K562 (cell line): Measurements from ENCODE around the gene GCH1. TPM values are rescaled to one million over a fixed set of nuclear protein-coding genes. Genes with fewer than 3 reads are reported as not detected.

Source experiments
- ATAC-seq: fragments of 200-7000 bp; cut with Tn5 transposase; 3 replicates; pipeline ENCODE4 v1.9.1; 2020; ENCODE audit warnings: moderate library complexity
- BruUV-seq: library from RNA; stranded (reverse); fragments of 400-500 nt; replicated peaks from 2 replicates; lab custom pipeline; 2021; lab: Mats Ljungman, UMichigan
- CTCF ChIA-PET: fragments of 300-600 bp; formaldehyde crosslinking; extraction: SDS; loops from one replicate; lab custom pipeline; 2021; ENCODE audit warnings: low intra/inter-chr PET ratio; lab: Yijun Ruan, JAX
- POLR2A ChIA-PET: fragments of 300-600, 350-650 bp; sonication (Branson Sonifier 250); formaldehyde crosslinking; extraction: SDS; loops from one replicate; lab custom pipeline; 2021; ENCODE audit warnings: antibody characterized with exemption, inconsistent platforms; lab: Yijun Ruan, JAX
- DNase-seq, 4 experiments: peaks; one replicate each; pipeline versions ENCODE4 v3.0.0 to v3.0.0-alpha.2; 2011 to 2018; ENCODE audit warnings: low spot score in 3 of 4, mixed read lengths in 3 of 4; ENCODE audit errors: extremely low read depth in 1 of 4
- FAIRE-seq: peaks from 2 replicates; lab custom pipeline; 2011; peaks lifted over from hg19 to GRCh38; lab: Jason Lieb, UNC
- H2AFZ ChIP-seq: 2 replicates; pipeline ENCODE4 v1.6.0; 2011; ENCODE audit warnings: low read depth, low read length, control low read depth, inconsistent platforms
- H3K27ac ChIP-seq: fragments of 200-600 bp; 3 replicates; pipeline ENCODE4 v1.8.0; 2011; ENCODE audit warnings: low read depth, mild to moderate bottlenecking, control low read depth, inconsistent platforms, low read length, moderate library complexity, mixed read lengths; ENCODE audit errors: extremely low read depth
- H3K27me3 ChIP-seq, 2 experiments: fragments of 300-600 bp in 1 of 2; 2 replicates in 1 of 2; 3 replicates in 1 of 2; pipeline versions ENCODE4 v1.6.0 to v1.8.0; 2011; ENCODE audit warnings: inconsistent platforms in 2 of 2, low read length in 2 of 2, mild to moderate bottlenecking in 1 of 2, mixed read lengths in 1 of 2, moderate library complexity in 1 of 2; ENCODE audit not compliant: control insufficient read depth in 2 of 2, insufficient read depth in 2 of 2
- H3K36me3 ChIP-seq: fragments of 300-600 bp; 3 replicates; pipeline ENCODE4 v1.8.0; 2011; ENCODE audit warnings: mild to moderate bottlenecking, low read length, inconsistent platforms; ENCODE audit not compliant: control insufficient read depth, insufficient read depth
- H3K4me1 ChIP-seq, 2 experiments: fragments of 200-600 bp in 1 of 2; replicated peaks in 1 of 2; 2 replicates in 1 of 2; 3 replicates in 1 of 2; pipeline versions ENCODE4 v1.5.1 to v1.8.0; 2011; ENCODE audit warnings: inconsistent platforms in 2 of 2, low read length in 2 of 2, mild to moderate bottlenecking in 1 of 2, mixed read lengths in 1 of 2, moderate library complexity in 1 of 2; ENCODE audit not compliant: control insufficient read depth in 2 of 2, insufficient read depth in 2 of 2
- H3K4me2 ChIP-seq: 2 replicates; pipeline ENCODE4 v1.6.1; 2011; ENCODE audit warnings: low read length, control low read depth, inconsistent platforms, mixed read lengths; ENCODE audit not compliant: insufficient read depth
- H3K4me3 ChIP-seq: fragments of 200-600 bp; sonication (generic), shearing (Covaris generic); 2 replicates; pipeline ENCODE4 v1.5.1; 2016; ENCODE audit warnings: control low read depth, inconsistent platforms
- H3K79me2 ChIP-seq: fragments of 200-600 bp; 3 replicates; pipeline ENCODE4 v1.8.0; 2011; ENCODE audit warnings: low read length, inconsistent platforms; ENCODE audit not compliant: control insufficient read depth, insufficient read depth
- H3K9ac ChIP-seq, 2 experiments: 2 replicates each; pipeline versions ENCODE4 v1.6.0 to v1.6.1; 2011; ENCODE audit warnings: low read depth in 2 of 2, low read length in 2 of 2, control low read depth in 1 of 2, inconsistent platforms in 1 of 2, mild to moderate bottlenecking in 1 of 2, mixed read lengths in 1 of 2; ENCODE audit not compliant: insufficient read depth in 1 of 2
- H3K9me1 ChIP-seq: one replicate; pipeline ENCODE4 v1.6.0; 2011; ENCODE audit warnings: inconsistent platforms, mild to moderate bottlenecking, low read length, moderate library complexity; ENCODE audit not compliant: control insufficient read depth, insufficient read depth
- H3K9me3 ChIP-seq: replicated peaks from 2 replicates; pipeline ENCODE4 v1.5.1; 2011; ENCODE audit warnings: low read depth, low read length, inconsistent platforms; ENCODE audit not compliant: control insufficient read depth, insufficient read depth
- H4K20me1 ChIP-seq: replicated peaks from 2 replicates; pipeline ENCODE4 v1.6.1; 2011; ENCODE audit warnings: low read length, inconsistent platforms, mixed read lengths; ENCODE audit not compliant: control insufficient read depth, insufficient read depth
- FOSL1 ChIP-seq: fragments of 200-800 bp; sonication (Bioruptor generic); conservative IDR thresholded peaks from 2 replicates; pipeline ENCODE4 v1.6.1; 2016; ENCODE audit warnings: missing genetic modification characterization, missing compliant biosample characterization
- ILK ChIP-seq: fragments of 450-650 bp; IDR thresholded peaks from 2 replicates; pipeline ENCODE4 v1.6.1; 2016; ENCODE audit warnings: missing genetic modification characterization, low read depth, mild to moderate bottlenecking, missing compliant biosample characterization, moderate library complexity, borderline replicate concordance
- JUND ChIP-seq, 2 experiments: IDR thresholded peaks; 2 replicates in 1 of 2; 3 replicates in 1 of 2; pipeline ENCODE4 v1.6.1; 2011; ENCODE audit warnings: borderline replicate concordance in 2 of 2, low read depth in 2 of 2, low read length in 2 of 2, improper control_type of control experiment in 1 of 2, missing biosample characterization in 1 of 2, missing genetic modification characterization in 1 of 2, missing genetic modification reagents in 1 of 2
- RAD21 ChIP-seq, 2 experiments: fragments of 250-450 bp in 1 of 2; fragments of 450-650 bp in 1 of 2; sonication (Bioruptor Pico) in 1 of 2; formaldehyde crosslinking in 1 of 2; IDR thresholded peaks in 1 of 2; conservative IDR thresholded peaks in 1 of 2; 2 replicates each; pipeline versions ENCODE4 v1.4.0 to v1.8.0; 2020 to 2022; ENCODE audit warnings: mild to moderate bottlenecking in 2 of 2, moderate library complexity in 1 of 2
- SMC3 ChIP-seq: conservative IDR thresholded peaks from 2 replicates; pipeline ENCODE4 v1.6.1; 2011; ENCODE audit warnings: low read depth, low read length, improper control_type of control experiment; ENCODE audit not compliant: insufficient read depth
- ZNF586 ChIP-seq: fragments of 450-650 bp; formaldehyde crosslinking; conservative IDR thresholded peaks from 2 replicates; pipeline ENCODE4 v1.4.0; 2020; ENCODE audit warnings: mild to moderate bottlenecking, moderate library complexity
- WGBS: fragments of 100-300 bp; shearing (Covaris generic); methylation state at CpG from one replicate; pipeline ENCODE4 v1.1.6; 2016; ENCODE audit warnings: low coverage, mixed read lengths; ENCODE audit not compliant: insufficient coverage; ENCODE audit errors: missing lambda C conversion rate; 5-methylcytosine and 5-hydroxymethylcytosine counted together
- in situ Hi-C: fragments of 300-500 bp; cut with MboI; formaldehyde crosslinking; loops from 4 replicates; pipeline ENCODE4 v1.15.0; 2018; ENCODE audit warnings: inconsistent platforms, mixed read lengths
- intact Hi-C: fragments of 100-400 bp; cut with micrococcal nuclease; formaldehyde crosslinking; loops from 2 replicates; pipeline ENCODE4 v1.14.2; 2022
- polyA plus RNA-seq, 8 experiments: library from polyadenylated mRNA; depleted of rRNA in 4 of 8; stranded (reverse) in 5 of 8; unstranded in 3 of 8; fragments of >200 nt; fragmentation: Nextera tagmentation in 2 of 8; fragmentation: Illumina TruSeq in 1 of 8; extraction: Ambion mirVana in 2 of 8; extraction: Trizol in 1 of 8; gene quantifications; 2 replicates each; pipeline versions ENCODE4 v1.2.1 to v1.2.3, GENCODE V29; 2011 to 2014; ENCODE audit warnings: inconsistent platforms in 1 of 8, missing spikeins in 1 of 8
- total RNA-seq, 7 experiments: library from RNA; depleted of rRNA in 6 of 7; stranded (reverse); fragments of >200 nt in 6 of 7; fragmentation: Illumina TruSeq in 2 of 7; extraction: Trizol in 2 of 7; gene quantifications; 2 replicates each; pipeline versions ENCODE4 v1.2.1 to v1.2.3, GENCODE V29; 2011 to 2021; ENCODE audit warnings: low replicate concordance in 1 of 7
- TF ChIP-seq, protein P1 (sequence below): fragments of 250-450 bp; sonication (Bioruptor Pico); IDR thresholded peaks from 2 replicates; pipeline ENCODE4 v1.8.0; 2021; ENCODE audit warnings: moderate library complexity, mild to moderate bottlenecking, inconsistent platforms
- TF ChIP-seq, protein P2 (sequence below), 3 experiments: IDR thresholded peaks in 2 of 3; conservative IDR thresholded peaks in 1 of 3; 2 replicates each; pipeline ENCODE4 v1.5.1; 2011 to 2012; ENCODE audit warnings: low read length in 3 of 3, mild to moderate bottlenecking in 3 of 3, control low read depth in 2 of 3, improper control_type of control experiment in 1 of 3, inconsistent platforms in 1 of 3, low read depth in 1 of 3, mixed read lengths in 1 of 3, moderate library complexity in 1 of 3; ENCODE audit not compliant: insufficient read depth in 2 of 3

Gene GCH1
- total and polyA plus RNA-seq, 9 of the 15 experiments (the other 6 are each of a cell fraction or from before 2014, with no cell fraction given), result 3.9 to 13.1 (median 6.5) TPM

DNA sequence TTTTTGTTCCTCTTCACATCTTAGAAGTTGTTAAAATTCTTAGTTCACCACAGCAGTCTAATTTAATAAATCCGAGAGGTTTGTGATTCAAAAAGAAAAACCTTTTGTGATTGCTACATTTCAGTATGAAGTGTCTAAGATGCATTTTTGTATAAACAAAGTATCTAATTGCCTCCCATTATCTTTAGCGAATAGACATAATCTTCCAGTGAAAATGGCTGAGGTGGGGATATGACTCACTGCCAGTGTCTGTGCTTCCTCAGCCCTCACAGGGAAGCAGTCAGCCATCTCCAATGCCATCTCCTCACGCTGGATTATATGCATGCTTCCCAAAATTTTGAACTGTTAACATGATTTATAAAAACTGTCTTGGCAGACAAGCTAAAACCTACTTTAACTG lies 7.6 kb downstream of the GCH1 start:
- Histone ChIP-seq H3K27me3 (no peaks in the 10 kb centered on the region), H3K4me1 (no peaks in the 10 kb centered on the region), H3K9ac (no peak overlapping the region), H3K9me1 (no peaks in the 10 kb centered on the region), H3K9me3 (no peaks in the 10 kb centered on the region; the same call in 1 of the 2 replicates), H2AFZ (no peak overlapping the region), H3K4me2 (no peak overlapping the region), H3K27ac (no peak overlapping the region), H3K36me3 (no peaks in the 10 kb centered on the region), H3K79me2 (no peaks in the 10 kb centered on the region), H4K20me1 (no peaks in the 10 kb centered on the region), H3K4me3 (no peak overlapping the region)
- BruUV-seq, result no TSS peak
- in situ Hi-C loops (no loop called here), intact Hi-C loops (no loop called here)
- CTCF ChIA-PET, result no interaction called here
- no peak for ATAC-seq
- FAIRE-seq, result no peak
- TF ChIP-seq FOSL1 (peak; percentile 63), ILK (tag) (no peak), JUND (IDR thresholded peaks at IDR 0.05; ENCODE audit: borderline replicate concordance, low read depth, low read length) (peak; percentile 23; the same call in 1 of the 2 replicates), JUND (tag; IDR thresholded peaks at IDR 0.05; ENCODE audit: borderline replicate concordance, low read depth, low read length) (no peak)
- DNase-seq, result no peak
- WGBS, result 21% methylated on average over 3 of the region's 3 CpGs
- POLR2A ChIA-PET, result interaction anchor here (0.6 kb wide), 1 partner anchor 8 kb away, joined by 3 read pairs; no protein-coding TSS in a partner anchor

DNA sequence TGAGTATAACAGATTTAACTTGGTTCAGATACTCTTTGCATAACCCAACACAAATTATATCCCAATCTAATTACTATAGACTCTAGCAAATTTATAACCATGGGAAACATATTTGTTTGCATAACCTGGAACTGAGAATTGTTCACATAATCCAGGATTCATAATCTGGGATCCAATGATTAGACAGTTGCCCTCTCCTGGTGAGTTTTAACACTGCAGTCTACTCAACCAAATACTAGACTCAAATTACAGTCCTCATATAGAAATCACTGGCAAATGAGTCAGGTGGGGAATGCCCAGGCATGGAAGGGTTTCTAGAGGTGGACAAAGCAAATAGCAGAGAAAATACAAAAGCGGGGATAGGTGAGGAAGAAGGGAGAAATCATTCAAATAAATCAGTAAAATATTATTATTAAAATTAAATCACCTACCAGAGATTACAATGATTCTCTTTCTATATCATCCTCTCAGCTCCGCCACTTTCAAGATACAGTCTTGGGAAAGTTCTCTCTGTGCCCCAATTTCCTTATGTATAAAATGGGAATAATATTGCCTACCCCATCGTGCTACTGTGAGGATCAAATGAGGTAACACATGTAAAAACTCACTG lies 9.4 kb downstream of the GCH1 start:
- 31% methylated on average over 2 of the region's 3 CpGs for WGBS
- Histone ChIP-seq H4K20me1 (no peaks in the 10 kb centered on the region), H3K27me3 (no peaks in the 10 kb centered on the region), H3K9ac (no peak overlapping the region), H2AFZ (no peak overlapping the region), H3K4me3 (no peak overlapping the region), H3K79me2 (no peaks in the 10 kb centered on the region), H3K36me3 (no peaks in the 10 kb centered on the region), H3K27ac (no peak overlapping the region), H3K9me1 (no peaks in the 10 kb centered on the region), H3K4me1 (peaks cover 0 to 6% of the 10 kb centered on the region in 2 experiments; a peak in 2 of 5 replicates), H3K4me2 (no peak overlapping the region), H3K9me3 (no peaks in the 10 kb centered on the region; the same call in 1 of the 2 replicates)
- ATAC-seq (peak; percentile 72; the same call in 2 of the 3 replicates), DNase-seq (peak; percentile 22 to 39 (median 33)), FAIRE-seq (peak; percentile 70)
- in situ Hi-C loops (no loop called here), intact Hi-C loops (no loop called here)
- BruUV-seq, result no TSS peak
- CTCF ChIA-PET, result interaction anchor here (1.2 kb wide), 1 partner anchor 87 kb away, joined by 4 read pairs; no protein-coding TSS in a partner anchor
- POLR2A ChIA-PET, result interaction anchor here (0.7 kb wide), 1 partner anchor 162 kb away, joined by 3 read pairs; no protein-coding TSS in a partner anchor
- TF ChIP-seq, protein P1, sequence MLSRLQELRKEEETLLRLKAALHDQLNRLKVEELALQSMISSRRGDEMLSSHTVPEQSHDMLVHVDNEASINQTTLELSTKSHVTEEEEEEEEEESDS (CRISPR knock-in tag), result no peak
- TF ChIP-seq, protein P2, sequence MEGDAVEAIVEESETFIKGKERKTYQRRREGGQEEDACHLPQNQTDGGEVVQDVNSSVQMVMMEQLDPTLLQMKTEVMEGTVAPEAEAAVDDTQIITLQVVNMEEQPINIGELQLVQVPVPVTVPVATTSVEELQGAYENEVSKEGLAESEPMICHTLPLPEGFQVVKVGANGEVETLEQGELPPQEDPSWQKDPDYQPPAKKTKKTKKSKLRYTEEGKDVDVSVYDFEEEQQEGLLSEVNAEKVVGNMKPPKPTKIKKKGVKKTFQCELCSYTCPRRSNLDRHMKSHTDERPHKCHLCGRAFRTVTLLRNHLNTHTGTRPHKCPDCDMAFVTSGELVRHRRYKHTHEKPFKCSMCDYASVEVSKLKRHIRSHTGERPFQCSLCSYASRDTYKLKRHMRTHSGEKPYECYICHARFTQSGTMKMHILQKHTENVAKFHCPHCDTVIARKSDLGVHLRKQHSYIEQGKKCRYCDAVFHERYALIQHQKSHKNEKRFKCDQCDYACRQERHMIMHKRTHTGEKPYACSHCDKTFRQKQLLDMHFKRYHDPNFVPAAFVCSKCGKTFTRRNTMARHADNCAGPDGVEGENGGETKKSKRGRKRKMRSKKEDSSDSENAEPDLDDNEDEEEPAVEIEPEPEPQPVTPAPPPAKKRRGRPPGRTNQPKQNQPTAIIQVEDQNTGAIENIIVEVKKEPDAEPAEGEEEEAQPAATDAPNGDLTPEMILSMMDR (IDR thresholded peaks at IDR 0.05 in 2 of 3, conservative IDR thresholded peaks at IDR 0.05 in 1 of 3; ENCODE audit: insufficient read depth in 2 of 3, low read depth in 1 of 3, low read length in 3 of 3), result peak; percentile 47 to 64 (median 55); a peak in 5 of 6 replicates
- TF ChIP-seq RAD21 (CRISPR knock-in tag; conservative IDR thresholded peaks at IDR 0.05 in 1 of 2, IDR thresholded peaks at IDR 0.05 in 1 of 2), result peak; percentile 15 to 46; a peak in 2 of 4 replicates
- no peak for TF ChIP-seq SMC3
- no peak for TF ChIP-seq ZNF586
